Keratinocyte (primary cell): ENCODE results near the gene CLIP4. TPM values are rescaled to one million over a fixed set of nuclear protein-coding genes. Genes with fewer than 3 reads are reported as not detected.

Source experiments
- DNase-seq: peaks from one replicate; pipeline ENCODE4 v3.0.0-alpha.2; 2011; ENCODE audit warnings: low read depth, missing footprints, low spot score
- FAIRE-seq: peaks from 2 replicates; lab custom pipeline; 2011; peaks lifted over from hg19 to GRCh38; lab: Jason Lieb, UNC
- H2AFZ ChIP-seq: 2 replicates; pipeline ENCODE4 v1.6.0; 2012; ENCODE audit warnings: low read length, control low read depth, inconsistent platforms; ENCODE audit not compliant: control insufficient read depth
- H3K27ac ChIP-seq: 2 replicates; pipeline ENCODE4 v1.5.1; 2011; ENCODE audit warnings: low read length; ENCODE audit not compliant: control insufficient read depth, insufficient read depth
- H3K27me3 ChIP-seq: 3 replicates; pipeline ENCODE4 v1.6.0; 2011; ENCODE audit warnings: low read length; ENCODE audit not compliant: control insufficient read depth, insufficient read depth; ENCODE audit errors: extremely low read depth
- H3K36me3 ChIP-seq, 2 experiments: 2 replicates in 1 of 2; 3 replicates in 1 of 2; pipeline ENCODE4 v1.5.1; 2011; ENCODE audit warnings: low read length in 2 of 2, mild to moderate bottlenecking in 1 of 2; ENCODE audit not compliant: control insufficient read depth in 2 of 2, insufficient read depth in 2 of 2; ENCODE audit errors: extremely low read depth in 1 of 2
- H3K4me1 ChIP-seq: 3 replicates; pipeline ENCODE4 v1.5.1; 2011; ENCODE audit warnings: low read length; ENCODE audit not compliant: control insufficient read depth, insufficient read depth; ENCODE audit errors: extremely low read depth
- H3K4me2 ChIP-seq: 3 replicates; pipeline ENCODE4 v1.6.0; 2011; ENCODE audit warnings: low read depth, low read length; ENCODE audit not compliant: control insufficient read depth, insufficient read depth; ENCODE audit errors: extremely low read depth
- H3K4me3 ChIP-seq, 3 experiments: fragments of 200-600 bp in 1 of 3; sonication (generic) in 1 of 3; 2 replicates in 2 of 3; 3 replicates in 1 of 3; pipeline ENCODE4 v1.5.1; 2011 to 2016; ENCODE audit warnings: low read length in 3 of 3, mild to moderate bottlenecking in 3 of 3, control low read depth in 2 of 3, inconsistent platforms in 1 of 3, low read depth in 1 of 3, mixed read lengths in 1 of 3, mixed run types in 1 of 3, moderate library complexity in 1 of 3; ENCODE audit not compliant: control insufficient read depth in 2 of 3, insufficient read depth in 2 of 3; ENCODE audit errors: extremely low read depth in 1 of 3
- H3K79me2 ChIP-seq: 2 replicates; pipeline ENCODE4 v1.6.0; 2012; ENCODE audit warnings: low read length; ENCODE audit not compliant: control insufficient read depth, insufficient read depth
- H3K9ac ChIP-seq: 3 replicates; pipeline ENCODE4 v1.6.0; 2011; ENCODE audit warnings: low read length; ENCODE audit not compliant: control insufficient read depth, insufficient read depth; ENCODE audit errors: extremely low read depth
- H3K9me1 ChIP-seq: 3 replicates; pipeline ENCODE4 v1.6.0; 2011; ENCODE audit warnings: low read length; ENCODE audit not compliant: control insufficient read depth, insufficient read depth; ENCODE audit errors: extremely low read depth
- H3K9me3 ChIP-seq: 2 replicates; pipeline ENCODE4 v1.5.1; 2012; ENCODE audit warnings: low read depth, low read length; ENCODE audit not compliant: control insufficient read depth
- H4K20me1 ChIP-seq: 3 replicates; pipeline ENCODE4 v1.6.0; 2011; ENCODE audit warnings: low read length; ENCODE audit not compliant: control insufficient read depth, insufficient read depth; ENCODE audit errors: extremely low read depth
- CTCF ChIP-seq, 3 experiments: IDR thresholded peaks in 1 of 3; conservative IDR thresholded peaks in 1 of 3; optimal IDR thresholded peaks in 1 of 3; 2 replicates in 2 of 3; 3 replicates in 1 of 3; pipeline versions ENCODE3 to v1.5.1; 2011; ENCODE audit warnings: low read length in 3 of 3, mild to moderate bottlenecking in 3 of 3, moderate library complexity in 2 of 3, control low read depth in 1 of 3, inconsistent platforms in 1 of 3; ENCODE audit not compliant: insufficient read depth in 2 of 3; ENCODE audit errors: extremely low read depth in 1 of 3
- EZH2 ChIP-seq: IDR thresholded peaks from one replicate; pipeline ENCODE4 v1.6.1; 2012; ENCODE audit warnings: inconsistent platforms, mild to moderate bottlenecking, low read length, moderate library complexity
- dilution Hi-C: fragments of 300-500 bp; cut with MboI; formaldehyde crosslinking; loops from one replicate; pipeline ENCODE4 v1.7.0; 2020; ENCODE audit warnings: low sequenced_read_pairs; ENCODE audit not compliant: extremely low pct_ligation_motif_present
- polyA plus RNA-seq, 5 experiments: library from polyadenylated mRNA; depleted of rRNA in 3 of 5; stranded (reverse) in 3 of 5; stranded (forward) in 1 of 5; unstranded in 1 of 5; fragments of >200 nt; gene quantifications; 1 replicate in 1 of 5; 2 replicates in 3 of 5; 3 replicates in 1 of 5; pipeline versions ENCODE4 v1.2.1 to v1.2.3, GENCODE V29; 2011 to 2012; ENCODE audit warnings: missing spikeins in 2 of 5, low read depth in 1 of 5, low replicate concordance in 1 of 5

The CLIP4 gene
- polyA plus RNA-seq, 1 donor (not counting 4 experiments of a cell fraction or from before 2014, with no cell fraction given), result 46.6 TPM

DNA sequence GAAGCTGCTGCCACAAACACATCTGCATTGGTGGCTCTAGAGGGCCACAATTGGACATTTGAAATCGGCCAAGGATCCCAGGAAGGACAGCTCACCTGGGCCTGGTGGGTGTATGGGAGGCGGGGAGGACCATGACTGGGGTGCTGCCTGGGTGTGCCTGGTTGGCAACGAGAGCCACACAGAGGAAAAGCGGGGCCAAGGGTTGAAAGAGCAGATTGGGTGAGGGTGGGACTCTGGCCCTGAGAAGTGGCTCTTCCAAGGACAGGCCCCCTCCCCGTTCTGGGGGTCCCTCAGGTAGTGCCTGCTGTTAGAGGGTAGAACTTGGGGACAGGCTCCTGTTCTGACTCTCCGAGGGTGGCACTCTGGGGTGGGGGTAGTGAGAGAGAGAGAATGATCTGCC, 102.9 kb downstream of the CLIP4 start:
- dilution Hi-C loops, result no loop called here
- no peak for FAIRE-seq
- H3K9me3 ChIP-seq, result no peaks in the 10 kb centered on the region
- no peak overlapping the region for H3K9ac ChIP-seq
- no peak overlapping the region for H3K4me2 ChIP-seq
- TF ChIP-seq CTCF (optimal IDR thresholded peaks at IDR 0.05 in 1 of 3, IDR thresholded peaks at IDR 0.05 in 1 of 3, conservative IDR thresholded peaks at IDR 0.05 in 1 of 3; ENCODE audit: extremely low read depth in 1 of 3, insufficient read depth in 2 of 3, low read length in 3 of 3) (no peak), EZH2 (no peak)
- no peaks in the 10 kb centered on the region for H3K36me3 ChIP-seq
- no peaks in the 10 kb centered on the region for H4K20me1 ChIP-seq
- H2AFZ ChIP-seq, result no peak overlapping the region
- no peaks in the 10 kb centered on the region for H3K4me1 ChIP-seq
- no peak overlapping the region for H3K4me3 ChIP-seq
- H3K79me2 ChIP-seq, result no peaks in the 10 kb centered on the region
- no peak overlapping the region for H3K27ac ChIP-seq
- H3K9me1 ChIP-seq, result no peaks in the 10 kb centered on the region
- DNase-seq, result no peak
- H3K27me3 ChIP-seq, result no peaks in the 10 kb centered on the region

DNA sequence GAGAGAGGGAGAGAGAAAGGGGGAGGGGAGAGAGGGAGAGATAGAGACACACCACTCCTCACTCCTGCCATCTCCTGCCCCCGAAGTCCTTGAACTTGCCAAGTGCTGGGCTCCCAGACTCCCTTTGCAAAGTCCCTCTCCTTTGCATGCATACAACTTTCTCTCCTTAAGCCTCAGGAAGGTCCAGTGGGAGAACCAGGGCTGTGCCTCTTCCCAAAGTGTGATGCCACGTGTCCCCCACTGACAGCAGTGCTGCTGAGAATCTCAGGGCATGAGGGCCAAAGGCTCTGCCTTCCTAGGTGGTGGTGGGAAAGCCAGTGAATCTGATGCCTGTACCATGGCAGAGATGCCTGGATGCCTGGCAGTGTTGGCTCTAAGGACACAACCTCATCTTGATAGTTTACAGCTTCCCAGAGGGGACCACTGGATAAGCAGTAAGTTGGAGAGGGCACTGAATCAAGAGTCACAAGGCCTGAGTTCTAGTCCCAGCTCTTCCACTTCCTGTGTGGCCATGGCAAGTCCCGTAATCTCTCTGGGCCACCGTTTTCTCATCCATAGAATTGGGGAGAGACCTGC, 103.4 kb downstream of the CLIP4 start:
- DNase-seq, result no peak
- Histone ChIP-seq H3K9ac (no peak overlapping the region), H3K79me2 (no peaks in the 10 kb centered on the region), H3K36me3 (no peaks in the 10 kb centered on the region), H3K27me3 (no peaks in the 10 kb centered on the region), H3K9me3 (no peaks in the 10 kb centered on the region), H4K20me1 (no peaks in the 10 kb centered on the region), H3K9me1 (no peaks in the 10 kb centered on the region), H3K4me3 (no peak overlapping the region), H3K4me2 (no peak overlapping the region), H3K27ac (no peak overlapping the region), H2AFZ (no peak overlapping the region), H3K4me1 (peaks cover 4% of the 10 kb centered on the region)
- TF ChIP-seq CTCF (optimal IDR thresholded peaks at IDR 0.05 in 1 of 3, IDR thresholded peaks at IDR 0.05 in 1 of 3, conservative IDR thresholded peaks at IDR 0.05 in 1 of 3; ENCODE audit: extremely low read depth in 1 of 3, insufficient read depth in 2 of 3, low read length in 3 of 3) (no peak), EZH2 (no peak)
- no peak for FAIRE-seq
- dilution Hi-C loops, result no loop called here
